Smooth muscle cell (in vitro differentiated cells): ENCODE measurements around the gene IFNL3. TPM values are rescaled to one million over a fixed set of nuclear protein-coding genes. Genes with fewer than 3 reads are reported as not detected.
"Not testable (repeated sequence)": the region's sequence is repeated elsewhere in the genome, so short reads cannot be mapped to it uniquely, and the experiment has no call there.

Source experiments
- DNase-seq: peaks from one replicate; lab custom pipeline; 2025; ENCODE audit not compliant: unreplicated experiment; lab: John Stamatoyannopoulos, UW
- H2AFZ ChIP-seq: fragments of 200-600 bp; sonication (generic); 2 replicates; pipeline ENCODE4 v1.6.0; 2016; ENCODE audit warnings: antibody characterized with exemption, low read depth, mild to moderate bottlenecking
- H3F3A ChIP-seq: fragments of 200-600 bp; sonication (generic); 2 replicates; pipeline ENCODE4 v1.6.0; 2017; ENCODE audit warnings: antibody characterized with exemption, low read depth
- H3K27ac ChIP-seq: fragments of 200-600 bp; sonication (generic); 2 replicates; pipeline ENCODE4 v1.5.1; 2016; ENCODE audit warnings: low read depth, mild to moderate bottlenecking
- H3K27me3 ChIP-seq: fragments of 200-600 bp; sonication (generic); 2 replicates; pipeline ENCODE4 v1.6.1; 2016; ENCODE audit warnings: low read depth, mild to moderate bottlenecking
- H3K36me3 ChIP-seq: fragments of 200-600 bp; sonication (generic); 2 replicates; pipeline ENCODE4 v1.5.1; 2016; ENCODE audit warnings: low read depth
- H3K4me1 ChIP-seq: fragments of 200-600 bp; sonication (generic); 2 replicates; pipeline ENCODE4 v1.5.1; 2016; ENCODE audit warnings: low read depth
- H3K4me2 ChIP-seq: fragments of 200-600 bp; sonication (generic); 2 replicates; pipeline ENCODE4 v1.6.0; 2016; ENCODE audit warnings: mild to moderate bottlenecking
- H3K4me3 ChIP-seq: fragments of 200-600 bp; sonication (generic); 2 replicates; pipeline ENCODE4 v1.5.1; 2016; ENCODE audit warnings: mild to moderate bottlenecking
- H3K79me2 ChIP-seq: fragments of 200-600 bp; sonication (generic); 2 replicates; pipeline ENCODE4 v1.6.0; 2016; ENCODE audit warnings: low read depth, mild to moderate bottlenecking
- H3K9ac ChIP-seq: fragments of 200-600 bp; sonication (generic); 2 replicates; pipeline ENCODE4 v1.6.0; 2016; ENCODE audit warnings: low read depth
- H3K9me3 ChIP-seq: fragments of 200-600 bp; sonication (generic); replicated peaks from 2 replicates; pipeline ENCODE4 v1.5.1; 2016; ENCODE audit warnings: low read depth
- H4K20me1 ChIP-seq: fragments of 200-600 bp; sonication (generic); 2 replicates; pipeline ENCODE4 v1.6.0; 2016; ENCODE audit warnings: low read depth
- CTCF ChIP-seq: fragments of 200-600 bp; sonication (generic); IDR thresholded peaks from 2 replicates; pipeline ENCODE4 v1.5.1; 2017; ENCODE audit warnings: borderline replicate concordance, mild to moderate bottlenecking, antibody characterized with exemption; ENCODE audit not compliant: insufficient read depth, poor library complexity, severe bottlenecking
- WGBS: methylation state at CpG from one replicate; pipeline ENCODE4 v1.1.7; 2016; ENCODE audit warnings: low lambda C conversion rate; 5-methylcytosine and 5-hydroxymethylcytosine counted together
- polyA plus RNA-seq: library from polyadenylated mRNA; unstranded; fragments of >200 nt; fragmentation: Nextera tagmentation; extraction: Ambion mirVana; gene quantifications from 2 replicates; pipeline ENCODE4 v1.2.1, GENCODE V29; 2016
- total RNA-seq: library from RNA; depleted of rRNA; stranded (reverse); fragments of >200 nt; gene quantifications from 2 replicates; pipeline ENCODE4 v1.2.3, GENCODE V29; 2014

Gene IFNL3
- total and polyA plus RNA-seq, 2 experiments from 2014 or later: 0.34 TPM; not detected in 1

GRCh38 chr19:39277598-39277997 lies 32.8 kb upstream of the IFNL3 start:
- H4K20me1 ChIP-seq: no peaks in the 10 kb centered on the region
- H3K4me2 ChIP-seq: no peak overlapping the region
- no peak overlapping the region for H2AFZ ChIP-seq
- no peaks in the 10 kb centered on the region for H3K79me2 ChIP-seq
- TF ChIP-seq CTCF: no peak
- H3K36me3 ChIP-seq: no peaks in the 10 kb centered on the region
- peaks cover 35% of the 10 kb centered on the region for H3K27me3 ChIP-seq
- H3K27ac ChIP-seq: no peak overlapping the region
- no peak overlapping the region for H3K9ac ChIP-seq
- WGBS: 86% methylated on average over 7 of the region's 7 CpGs
- no peaks in the 10 kb centered on the region for H3K4me1 ChIP-seq
- no peak overlapping the region for H3K4me3 ChIP-seq
- H3F3A ChIP-seq: no peaks in the 10 kb centered on the region
- no peaks in the 10 kb centered on the region for H3K9me3 ChIP-seq
- DNase-seq: no peak

- no peak overlapping the region for H3K4me2 ChIP-seq
- H3F3A ChIP-seq: no peaks in the 10 kb centered on the region
- H2AFZ ChIP-seq: no peak overlapping the region
- H3K27me3 ChIP-seq: peaks cover 38% of the 10 kb centered on the region
- whole genome bisulfite sequencing: 93% methylated on average over 5 of the region's 5 CpGs
- no peaks in the 10 kb centered on the region for H3K36me3 ChIP-seq
- DNase-seq: no peak
- H3K9ac ChIP-seq: no peak overlapping the region
- H3K4me1 ChIP-seq: no peaks in the 10 kb centered on the region
- no peaks in the 10 kb centered on the region for H3K79me2 ChIP-seq
- H4K20me1 ChIP-seq: no peaks in the 10 kb centered on the region
- no peak overlapping the region for H3K4me3 ChIP-seq
- H3K9me3 ChIP-seq: no peaks in the 10 kb centered on the region
- no peak for TF ChIP-seq CTCF
- H3K27ac ChIP-seq: no peak overlapping the region
Measured at GRCh38 chr19:39276740-39277139, 31.9 kb upstream of the IFNL3 start.

- Histone ChIP-seq H3K4me1 (no peaks in the 10 kb centered on the region), H3F3A (no peaks in the 10 kb centered on the region), H3K9me3 (no peaks in the 10 kb centered on the region), H3K4me2 (no peak overlapping the region), H3K9ac (no peak overlapping the region), H3K27me3 (peaks cover 46% of the 10 kb centered on the region), H4K20me1 (no peaks in the 10 kb centered on the region), H3K27ac (no peak overlapping the region), H3K79me2 (no peaks in the 10 kb centered on the region), H3K36me3 (no peaks in the 10 kb centered on the region), H2AFZ (no peak overlapping the region), H3K4me3 (no peak overlapping the region)
- no peak for TF ChIP-seq CTCF
- WGBS: 77% methylated on average over 5 of the region's 5 CpGs
- DNase-seq: no peak
Measured at GRCh38 chr19:39275578-39275977, 30.8 kb upstream of the IFNL3 start.

GRCh38 chr19:39273859-39274258 lies 29.1 kb upstream of the IFNL3 start:
- not testable (repeated sequence) for H3K27ac ChIP-seq, H3K36me3 ChIP-seq, H2AFZ ChIP-seq, H3K79me2 ChIP-seq, H3K9ac ChIP-seq, H3K4me1 ChIP-seq, H3F3A ChIP-seq, H3K9me3 ChIP-seq, DNase-seq, H4K20me1 ChIP-seq, H3K4me3 ChIP-seq, H3K4me2 ChIP-seq
- H3K27me3 ChIP-seq: peaks cover 50% of the 10 kb centered on the region
- 87% methylated on average over 5 of the region's 5 CpGs for WGBS
